Measurements from ENCODE around the gene DEDD2. TPM values are rescaled to one million over a fixed set of nuclear protein-coding genes. Genes with fewer than 3 reads are reported as not detected.

Gene DEDD2
- polyA plus RNA-seq, 3 donors: 14.1 to 17.9 (median 15.7) TPM

GRCh38 chr19:42250183-42250665 lies 32.7 kb upstream of the DEDD2 start:
- peak overlapping the region; percentile 52 for H3K27ac ChIP-seq (ENCODE audit: low read depth, low read length)
- 38 to 72% (median 45%) methylated on average over 15 of the region's 15 CpGs for WGBS, 3 donors

DNA sequence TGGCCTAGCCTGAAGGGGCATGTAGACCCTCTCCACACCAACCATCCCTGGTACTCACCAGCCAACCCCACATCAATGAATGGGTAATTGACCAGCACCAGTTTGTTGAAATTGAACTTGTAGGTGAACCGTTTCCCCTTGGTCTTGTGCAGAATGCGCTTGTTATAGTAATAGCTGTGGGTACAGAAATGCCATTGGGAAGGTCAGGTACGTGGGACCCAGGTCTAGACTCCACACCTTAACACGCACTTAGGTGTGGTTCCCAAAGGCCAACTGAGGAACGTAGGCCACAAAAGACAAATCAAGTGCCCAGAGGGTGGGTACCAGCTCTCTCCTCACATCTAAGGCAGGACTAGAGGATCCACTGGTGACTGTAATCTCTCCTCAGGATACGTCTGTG lies 32.3 kb upstream of the DEDD2 start:
- H3K27ac ChIP-seq (ENCODE audit: low read depth, low read length): peak overlapping the region; percentile 52
- WGBS, 3 donors: 80% methylated on average over 6 of the region's 6 CpGs

DNA sequence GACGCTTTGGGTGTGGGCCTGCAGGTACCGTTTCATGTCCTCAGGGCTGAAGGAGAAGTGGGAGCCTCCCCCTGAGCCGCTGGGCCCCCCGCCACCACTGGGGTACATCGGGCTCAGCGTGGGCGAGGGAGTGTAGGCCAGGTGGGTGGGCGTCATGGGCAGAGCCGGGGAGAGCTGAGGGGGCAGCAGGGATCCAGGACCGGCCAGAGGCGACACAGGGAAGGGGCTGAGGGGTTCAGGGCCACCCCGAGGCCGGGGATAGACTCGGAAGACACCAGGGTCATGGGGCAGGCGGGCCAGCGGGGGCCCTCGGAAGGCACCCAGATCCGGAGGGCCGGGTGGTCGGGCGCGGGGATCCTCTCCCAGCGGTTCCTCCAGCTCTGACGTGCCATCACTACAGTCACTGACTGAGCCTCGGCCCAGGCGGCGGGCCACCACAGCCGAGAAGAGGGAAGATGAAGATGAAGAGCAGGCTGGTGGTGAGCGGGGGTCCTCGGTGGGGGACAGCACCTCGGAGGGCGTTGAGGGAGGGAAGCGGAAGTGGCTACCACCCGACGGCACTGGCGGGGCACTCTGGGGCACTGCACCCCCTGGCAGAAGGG lies 31.8 kb upstream of the DEDD2 start:
- WGBS, 3 donors: 83 to 89% (median 84%) methylated on average over 28 to 36 of the region's 36 CpGs
- no peak overlapping the region for H3K27ac ChIP-seq (ENCODE audit: low read depth, low read length)

DNA sequence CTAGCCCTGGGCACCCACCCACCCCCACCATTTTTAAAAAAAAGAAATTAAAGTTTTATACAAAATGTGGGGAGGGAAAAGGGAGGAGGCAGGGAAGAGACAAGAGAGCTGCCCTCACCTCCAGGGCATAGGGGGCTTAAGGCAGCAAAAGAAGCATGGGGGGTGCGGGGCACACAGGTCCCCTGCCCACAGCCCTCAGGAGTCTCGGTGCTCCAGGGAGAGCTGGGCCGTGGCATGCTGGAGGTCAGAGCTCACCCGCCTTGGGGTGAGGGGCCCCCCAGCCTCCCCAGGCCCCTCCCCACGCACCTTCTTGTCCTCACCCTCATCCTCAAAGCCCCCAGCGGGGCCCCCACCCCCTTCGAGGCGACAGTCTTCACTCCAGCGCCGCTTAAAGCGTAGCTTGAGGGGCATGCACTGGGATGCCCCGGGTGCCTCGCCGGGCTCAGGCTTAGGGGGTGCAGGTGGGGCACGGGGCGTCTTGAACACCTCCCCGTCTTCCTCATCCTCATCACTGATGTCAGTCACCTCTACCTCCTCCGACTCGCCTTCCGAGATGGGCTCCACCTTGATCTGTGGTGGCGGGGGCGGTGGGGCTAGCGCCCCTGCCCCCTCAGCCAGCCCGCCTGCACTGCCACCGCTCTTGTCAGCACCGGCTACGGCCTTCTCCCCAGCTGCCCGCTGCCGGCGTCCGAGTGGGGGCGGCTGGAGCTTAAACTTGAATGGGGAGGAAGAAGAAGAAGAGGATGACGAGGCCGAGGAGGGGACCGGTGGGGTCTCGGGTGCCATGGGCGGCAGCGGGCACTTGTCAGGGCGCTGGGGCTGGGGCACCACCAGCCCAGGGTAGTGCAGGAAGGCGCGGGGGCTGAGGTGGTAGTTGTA lies 31.0 kb upstream of the DEDD2 start:
- WGBS, 3 donors: 90 to 91% (median 90%) methylated on average over 39 to 41 of the region's 41 CpGs
- H3K27ac ChIP-seq (ENCODE audit: low read depth, low read length): no peak overlapping the region

GRCh38 chr19:42247640-42248199 lies 30.2 kb upstream of the DEDD2 start:
- no peak overlapping the region for H3K27ac ChIP-seq (ENCODE audit: low read depth, low read length)
- WGBS, 3 donors: 88 to 95% (median 94%) methylated on average over 6 of the region's 6 CpGs

DNA sequence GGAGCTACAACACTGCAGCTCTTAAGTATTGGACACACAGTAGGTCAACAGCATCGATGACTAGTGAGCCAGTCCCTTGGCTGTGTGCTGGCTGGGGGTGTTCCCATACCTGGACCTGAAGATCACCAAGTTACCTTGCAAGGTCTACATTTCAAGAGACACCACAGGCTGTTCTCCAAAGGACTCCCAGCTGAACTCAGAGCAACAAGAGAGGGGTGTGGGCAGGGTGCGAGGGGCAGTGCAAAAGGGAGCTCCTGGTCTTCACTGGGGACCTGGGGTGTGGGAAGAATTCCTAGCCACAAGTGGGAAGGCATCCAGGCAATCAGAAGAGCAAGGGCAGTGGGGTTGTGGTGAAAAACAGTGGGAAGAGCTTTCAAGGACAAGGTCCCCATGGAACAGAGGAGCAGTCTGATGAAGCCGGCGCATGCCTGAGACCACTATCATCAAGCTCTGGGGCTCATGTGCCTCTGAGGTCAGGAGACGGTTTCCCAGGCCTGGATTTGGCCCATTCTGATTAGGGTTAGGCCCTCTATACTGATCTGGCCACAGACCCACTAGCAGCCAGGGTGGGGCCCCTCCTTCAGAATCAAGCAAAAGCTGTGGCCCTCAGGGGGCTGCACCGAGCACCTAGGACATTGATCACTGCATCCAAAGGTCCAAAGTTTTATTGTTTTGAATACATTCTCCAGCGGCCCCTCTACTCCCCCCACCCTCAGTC lies 29.6 kb upstream of the DEDD2 start:
- no peak overlapping the region for H3K27ac ChIP-seq (ENCODE audit: low read depth, low read length)
- WGBS, 3 donors: 67 to 77% (median 70%) methylated on average over 7 of the region's 7 CpGs

DNA sequence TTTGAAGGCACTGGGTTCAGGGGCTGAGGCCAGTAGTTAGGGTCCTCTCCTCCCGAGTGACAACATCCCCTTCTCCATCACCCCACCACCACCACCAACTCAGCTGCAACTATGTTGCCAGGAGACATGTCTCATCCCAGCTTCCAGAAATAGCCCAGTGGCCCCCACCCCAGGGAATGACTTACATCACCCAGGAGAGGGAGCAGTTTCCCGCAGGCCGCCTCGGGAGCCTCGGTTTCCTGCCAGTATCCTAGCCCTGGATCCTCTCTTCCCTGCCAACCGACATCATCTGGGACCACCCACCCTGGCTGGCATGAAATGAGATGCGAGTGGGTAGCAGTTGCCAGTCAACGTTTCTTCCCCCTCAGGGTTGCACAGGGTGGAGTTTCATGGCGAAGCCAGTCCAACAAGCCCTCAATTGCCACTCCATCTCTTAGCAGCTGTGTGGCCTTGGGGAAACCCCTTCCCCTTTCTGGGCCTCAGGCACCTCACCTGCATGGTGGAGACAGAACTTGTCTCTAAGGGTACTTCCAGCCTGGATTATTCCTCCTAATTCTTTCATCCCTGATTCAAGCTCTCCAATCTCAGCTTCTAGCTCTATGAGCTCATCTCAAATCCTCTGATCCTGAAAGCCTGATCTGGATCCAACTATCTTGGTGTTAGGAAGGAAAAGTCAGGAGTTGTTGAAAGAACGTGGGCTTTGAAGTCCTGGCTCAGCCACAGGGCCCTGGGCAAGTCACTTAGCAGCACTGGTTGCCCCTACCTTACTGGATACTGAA lies 28.9 kb upstream of the DEDD2 start:
- 23 to 29% (median 27%) methylated on average over 10 of the region's 10 CpGs for WGBS, 3 donors
- H3K27ac ChIP-seq (ENCODE audit: low read depth, low read length): no peak overlapping the region

DNA sequence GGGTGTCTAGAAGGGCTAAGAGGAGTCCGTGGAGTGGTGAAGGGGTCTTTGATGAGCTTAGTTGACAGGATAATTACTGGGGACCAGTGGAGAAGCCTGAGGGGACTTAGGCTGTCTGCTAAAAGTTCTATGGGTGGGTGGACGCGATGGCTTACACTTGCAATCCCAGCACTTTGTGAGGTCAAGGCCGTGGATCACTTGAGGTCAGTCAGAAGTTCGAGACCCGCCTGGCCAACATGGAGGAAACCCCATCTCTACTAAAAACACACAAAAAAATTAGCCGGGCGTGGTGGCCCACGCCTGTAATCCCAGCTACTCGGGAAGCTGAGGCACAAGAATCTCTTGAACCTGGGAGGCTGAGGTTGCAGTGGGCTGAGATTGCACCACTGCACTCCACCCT lies 27.8 kb upstream of the DEDD2 start:
- H3K27ac ChIP-seq (ENCODE audit: low read depth, low read length): no peak overlapping the region
- WGBS, 3 donors: 77 to 78% (median 78%) methylated on average over 10 of the region's 10 CpGs

DNA sequence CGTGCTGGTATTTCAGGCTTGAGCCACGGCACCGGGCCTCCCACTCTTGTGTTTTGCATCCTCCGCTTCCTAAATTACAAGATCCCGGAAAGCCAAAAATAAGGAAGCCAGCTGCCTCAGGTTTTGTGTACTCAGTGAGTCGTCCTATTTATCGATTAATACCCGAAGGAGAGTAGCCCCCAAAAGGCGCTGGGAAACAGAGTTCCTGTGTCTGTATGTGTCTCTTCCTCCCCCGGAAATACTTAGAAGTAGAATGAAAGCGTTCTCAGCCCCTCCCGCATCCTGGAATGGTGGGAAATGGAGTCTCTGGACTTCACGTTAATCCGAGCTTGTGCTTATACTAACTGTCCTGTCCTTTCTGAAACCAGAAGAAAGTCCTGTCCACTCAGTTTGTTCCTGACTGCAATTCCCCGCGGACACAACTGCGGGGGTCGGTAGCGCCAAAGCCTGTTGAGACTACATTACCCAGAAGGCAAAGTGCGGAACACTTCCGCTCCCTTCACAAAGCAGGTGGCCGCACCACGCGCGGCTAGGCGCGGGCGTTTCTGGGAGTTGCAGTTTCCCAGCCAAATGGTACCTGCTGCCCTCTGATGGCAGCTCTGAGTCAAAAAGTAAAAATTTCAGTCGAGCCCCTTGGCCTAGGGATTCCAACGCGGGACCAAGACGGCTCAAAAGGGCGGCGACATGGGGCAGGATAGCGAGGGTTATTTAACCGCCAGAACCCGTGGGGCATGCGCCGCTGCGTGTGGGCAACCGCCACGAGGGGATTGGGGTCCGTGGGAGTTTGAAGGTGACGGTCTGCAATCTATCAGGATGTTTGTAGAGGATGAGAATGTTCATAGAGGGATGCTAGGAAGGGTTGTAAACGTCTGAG lies 27.1 kb upstream of the DEDD2 start:
- H3K27ac ChIP-seq (ENCODE audit: low read depth, low read length): peak overlapping the region; percentile 68
- WGBS, 3 donors: 2% methylated on average over 45 of the region's 45 CpGs

- WGBS, 3 donors: 0% methylated on average over 65 to 76 of the region's 76 CpGs
- H3K27ac ChIP-seq (ENCODE audit: low read depth, low read length): peak within 1 kb of the TSS; percentile 90
These were observed 25.3 kb upstream of the DEDD2 start, which contains the start of gene GSK3A for GRCh38 chr19:42242512-42243409. Gene GSK3A, minus strand, starts transcription at chr19:42242602. Its CDS starts 137 bp downstream, at chr19:42242465.

- 0 to 2% (median 0%) methylated on average over 14 to 49 of the region's 49 CpGs for WGBS, 3 donors
- H3K27ac ChIP-seq (ENCODE audit: low read depth, low read length): no peak overlapping the region
These were observed 24.6 kb upstream of the DEDD2 start for GRCh38 chr19:42242069-42242511.

- H3K27ac ChIP-seq (ENCODE audit: low read depth, low read length): no peak overlapping the region
- WGBS, 3 donors: 99 to 100% (median 100%) methylated on average over 3 of the region's 3 CpGs
These were observed 23.8 kb upstream of the DEDD2 start for GRCh38 chr19:42241279-42241678.

GRCh38 chr19:42239544-42240220 lies 22.2 kb upstream of the DEDD2 start:
- 88 to 89% (median 88%) methylated on average over 10 of the region's 10 CpGs for WGBS, 3 donors
- H3K27ac ChIP-seq (ENCODE audit: low read depth, low read length): no peak overlapping the region

- 83 to 97% (median 84%) methylated on average over 5 of the region's 5 CpGs for WGBS, 3 donors
- H3K27ac ChIP-seq (ENCODE audit: low read depth, low read length): no peak overlapping the region
These were observed 17.7 kb upstream of the DEDD2 start for GRCh38 chr19:42235181-42235580.

- 92 to 96% (median 95%) methylated on average over 11 of the region's 11 CpGs for WGBS, 3 donors
- H3K27ac ChIP-seq (ENCODE audit: low read depth, low read length): no peak overlapping the region
These were observed 16.9 kb upstream of the DEDD2 start for GRCh38 chr19:42234364-42234763.

All from adipose tissue (tissue), 3 donors.